NCI-H1048 (cell line): ENCODE results near the gene CCDC97.

ENCODE experiments used
- DNase-seq: peaks from one replicate; lab custom pipeline; 2025; lab: John Stamatoyannopoulos, UW

CCDC97 gene

GRCh38 chr19:41298348-41298964, 11.5 kb upstream of the CCDC97 start:
- DNase-seq = no peak

GRCh38 chr19:41299046-41299754, 10.8 kb upstream of the CCDC97 start:
- DNase-seq = no peak

DNA sequence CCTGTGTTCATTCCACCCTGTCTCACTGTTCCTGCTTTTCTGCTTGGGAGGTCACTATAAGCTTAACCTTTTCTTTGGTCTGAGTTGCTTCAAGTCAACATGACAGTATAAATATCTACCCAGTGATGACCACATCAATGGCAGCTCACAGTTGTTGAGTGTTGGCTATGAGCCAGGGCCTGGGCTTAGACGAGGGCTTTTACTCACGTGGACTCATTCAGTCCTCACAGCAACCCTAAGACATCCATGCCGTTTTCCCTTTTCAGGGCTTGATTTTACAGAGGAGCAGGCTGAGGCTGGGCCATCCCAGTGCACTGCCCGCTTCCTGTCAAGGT, 10.2 kb upstream of the CCDC97 start:
- DNase-seq = no peak

GRCh38 chr19:41300555-41300954, 9.4 kb upstream of the CCDC97 start:
- DNase-seq = no peak

GRCh38 chr19:41302624-41303351, 7.2 kb upstream of the CCDC97 start:
- DNase-seq = no peak

GRCh38 chr19:41303954-41304353, 6.0 kb upstream of the CCDC97 start:
- DNase-seq = no peak

GRCh38 chr19:41304706-41305483, 5.1 kb upstream of the CCDC97 start:
- DNase-seq = no peak

DNA sequence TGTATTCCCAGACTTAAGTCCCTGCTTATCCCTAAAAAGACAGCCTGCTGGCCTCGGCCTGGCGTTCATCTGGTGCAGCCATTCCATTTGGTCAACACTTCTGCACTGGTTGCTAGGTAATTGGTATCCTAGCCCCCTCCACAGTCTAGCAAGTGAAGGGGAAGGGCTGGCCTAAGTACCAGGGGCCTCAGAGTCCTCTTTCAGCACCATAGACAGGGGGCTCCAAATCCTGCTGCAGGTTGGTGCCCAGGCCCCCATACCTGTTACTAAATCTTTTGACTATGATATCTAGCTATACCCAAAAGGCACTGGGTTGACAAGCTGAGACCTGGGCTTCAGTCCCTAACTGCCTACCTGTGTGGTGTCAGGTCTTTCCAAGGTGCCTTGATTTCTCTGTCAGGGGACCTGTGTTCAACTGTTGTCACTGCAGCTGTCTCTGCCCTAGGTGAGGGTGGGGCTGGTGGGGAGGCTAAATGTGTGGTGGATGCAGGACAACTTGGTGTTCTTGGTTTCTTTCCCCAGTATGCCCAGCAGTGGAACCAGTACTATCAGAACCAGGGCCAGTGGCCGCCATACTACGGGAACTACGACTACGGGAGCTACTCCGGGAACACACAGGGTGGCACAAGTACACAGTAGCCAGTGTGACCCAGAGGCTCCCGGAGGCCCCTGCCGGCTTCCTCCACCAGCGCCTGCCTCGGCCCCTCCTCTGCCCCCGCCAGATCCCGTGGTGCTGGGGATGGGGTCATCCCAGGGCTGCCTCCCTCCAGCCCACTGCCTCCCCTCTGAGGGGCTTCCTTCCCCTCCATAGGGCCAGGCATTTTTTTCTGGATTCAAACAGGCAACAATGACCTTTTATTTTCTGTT, 3.8 kb upstream of the CCDC97 start:
- DNase-seq = no peak

- DNase-seq = no peak
Observed at GRCh38 chr19:41307090-41307875, 2.7 kb upstream of the CCDC97 start.

DNA sequence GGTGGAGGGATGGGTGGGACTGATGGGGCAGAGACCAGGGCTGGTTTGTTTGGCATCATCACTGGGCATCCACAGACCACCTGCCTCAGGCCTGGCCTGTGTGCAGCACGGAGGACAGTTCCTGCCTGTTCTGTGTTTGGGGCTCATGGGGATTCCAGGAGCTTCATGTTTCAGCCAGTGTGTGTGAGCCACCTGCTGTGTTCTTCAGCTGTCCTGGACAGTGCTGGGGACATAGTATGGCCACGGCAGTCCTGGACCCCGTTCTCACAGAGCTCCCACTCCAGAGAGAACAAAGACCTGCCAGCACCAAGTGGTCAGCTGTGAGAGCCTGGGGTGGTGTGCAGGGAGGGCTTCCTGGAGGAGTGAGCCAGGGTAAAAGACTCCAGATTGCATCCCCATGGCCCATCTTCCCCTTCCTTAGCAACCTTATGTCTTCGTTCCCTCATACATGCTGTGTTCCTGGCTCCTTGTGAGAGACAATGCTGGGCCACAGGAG, 2.0 kb upstream of the CCDC97 start:
- no peak for DNase-seq

GRCh38 chr19:41308450-41309179, 1.4 kb upstream of the CCDC97 start:
- peak; percentile 64 for DNase-seq

- DNase-seq = no peak
Observed at GRCh38 chr19:41309180-41310032, 566 bp upstream of the CCDC97 start.

DNA sequence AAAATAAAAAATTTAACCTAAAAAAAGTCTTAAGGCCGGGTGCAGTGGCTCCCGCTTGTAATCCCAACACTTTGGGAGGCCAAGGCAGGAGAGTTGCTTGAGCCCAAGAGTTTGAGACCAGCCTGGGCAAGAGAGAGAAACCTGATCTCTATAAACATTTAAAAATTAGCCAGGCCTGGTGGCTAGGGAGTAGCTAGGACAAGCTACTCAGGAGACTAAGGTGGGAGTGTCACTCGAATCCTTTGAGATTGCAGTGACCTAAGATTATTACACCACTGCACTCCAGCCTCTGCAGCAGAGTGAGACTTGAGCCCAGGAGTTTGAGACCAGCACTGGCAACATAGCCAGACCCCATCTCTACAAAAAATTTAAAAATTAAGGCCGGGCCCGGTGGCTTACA, 1.1 kb downstream of the CCDC97 start:
- no peak for DNase-seq

- no peak for DNase-seq
Observed at GRCh38 chr19:41311613-41312012, 1.6 kb downstream of the CCDC97 start.

- DNase-seq = no peak
Observed at GRCh38 chr19:41316306-41316920, 6.4 kb downstream of the CCDC97 start.

- no peak for DNase-seq
Observed at GRCh38 chr19:41318696-41319499, 8.9 kb downstream of the CCDC97 start.

GRCh38 chr19:41319500-41320184, 9.7 kb downstream of the CCDC97 start:
- DNase-seq = no peak
